Smooth muscle cell of the brain vasculature (primary cell): ENCODE data around the gene ALDH5A1.

Experiments used
- DNase-seq: peaks from one replicate; pipeline ENCODE4 v3.0.0-alpha.2; 2012; ENCODE audit warnings: low read depth, low spot score

The ALDH5A1 gene

GRCh38 chr6:24565196-24565595 lies 70.4 kb downstream of the ALDH5A1 start:
- DNase-seq, result no peak

GRCh38 chr6:24566020-24566767 lies 71.4 kb downstream of the ALDH5A1 start:
- DNase-seq, result no peak

DNA sequence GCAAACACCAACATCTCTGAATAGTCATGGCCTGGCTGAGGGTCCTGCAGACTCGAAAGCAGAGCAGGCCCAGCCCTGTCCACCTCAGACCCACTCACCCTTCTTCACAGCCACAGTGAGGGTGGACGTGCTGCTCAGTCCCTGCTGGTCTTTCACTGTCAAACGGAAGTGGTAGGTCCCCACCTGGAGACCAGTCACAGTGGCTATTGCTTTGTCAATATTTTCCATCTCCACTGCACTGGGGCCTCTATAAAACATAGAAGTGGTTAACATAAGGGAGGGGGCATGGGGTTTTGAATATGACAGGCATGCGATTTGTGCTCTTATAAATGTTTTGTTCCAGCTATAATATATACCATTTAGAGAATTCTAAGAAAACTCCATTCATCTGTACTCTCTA lies 73.9 kb downstream of the ALDH5A1 start:
- no peak for DNase-seq

- DNase-seq, result no peak
Observed at GRCh38 chr6:24569811-24570210, 75.0 kb downstream of the ALDH5A1 start.

- DNase-seq, result no peak
Observed at GRCh38 chr6:24571361-24571760, 76.6 kb downstream of the ALDH5A1 start.

DNA sequence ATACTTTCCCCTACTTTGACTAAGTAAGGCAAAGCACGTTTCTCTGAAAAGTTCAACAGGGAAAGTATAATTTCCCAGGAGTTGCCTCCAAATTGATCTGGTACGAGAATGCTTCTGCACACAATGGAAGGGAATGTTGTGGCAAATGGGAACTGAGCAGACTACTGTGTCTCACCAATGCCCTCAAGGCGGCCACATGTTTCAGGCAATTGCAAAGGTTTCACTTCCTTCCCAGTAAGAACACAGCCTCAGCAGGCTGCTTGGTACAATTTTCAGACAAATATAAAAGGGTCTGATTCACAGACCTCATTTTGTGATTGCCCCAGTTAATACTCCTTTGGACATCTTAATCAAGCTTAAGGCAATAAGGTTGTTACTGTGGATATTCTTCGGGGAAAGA lies 80.0 kb downstream of the ALDH5A1 start:
- no peak for DNase-seq

GRCh38 chr6:24576447-24576846 lies 81.7 kb downstream of the ALDH5A1 start:
- no peak for DNase-seq

DNA sequence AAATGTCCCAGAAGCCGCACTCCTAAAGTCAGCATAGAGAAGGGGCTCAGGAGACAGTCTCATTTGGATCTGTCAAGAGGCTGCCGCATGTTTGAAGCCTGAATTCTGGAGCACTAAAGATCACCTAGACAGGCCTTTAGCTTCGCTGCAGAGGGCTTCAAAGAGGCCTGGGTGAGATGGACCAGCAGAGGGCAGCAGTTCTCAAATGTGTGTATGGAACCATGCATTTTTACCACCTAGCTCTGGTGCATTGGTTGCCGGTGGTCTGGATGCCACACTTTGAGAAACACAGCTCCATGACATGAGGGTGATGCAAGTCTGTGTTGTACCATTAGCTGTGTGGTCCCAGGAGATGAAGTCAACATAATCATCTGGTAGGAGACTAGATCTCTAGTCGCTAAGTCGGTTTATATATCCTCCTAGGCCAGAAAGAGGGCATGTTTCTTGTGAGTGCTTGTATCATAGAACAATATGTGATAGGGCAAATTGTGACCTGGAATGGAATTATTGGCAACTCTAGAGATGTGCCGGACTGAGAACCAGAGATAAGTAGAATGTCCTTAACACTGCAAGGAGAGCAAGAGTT lies 86.4 kb downstream of the ALDH5A1 start:
- peak; percentile 24 for DNase-seq

- peak; percentile 24 for DNase-seq
Observed at GRCh38 chr6:24583463-24584381, 89.0 kb downstream of the ALDH5A1 start.

GRCh38 chr6:24584382-24584720 lies 89.6 kb downstream of the ALDH5A1 start:
- no peak for DNase-seq
